Aorta (tissue), 5 donors: Measurements from ENCODE around the gene DPP6. TPM values are rescaled to one million over a fixed set of nuclear protein-coding genes. Genes with fewer than 3 reads are reported as not detected.
A peak's percentile ranks its signal among the peaks of the same experiment; 100 is the strongest.

Experiments used
- ATAC-seq: fragments of 200-7000 bp; cut with Tn5 transposase; one replicate; pipeline ENCODE4 v1.9.1; 2022; ENCODE audit warnings: moderate library complexity; ENCODE audit not compliant: low FRiP score
- DNase-seq, 2 donors: peaks; one replicate each; pipeline ENCODE4 v3.0.0-alpha.2; 2020
- H3K27ac ChIP-seq, 2 donors: one replicate each; pipeline ENCODE4 v1.5.1; 2013; ENCODE audit warnings: low read length in 2 of 2, mild to moderate bottlenecking in 2 of 2, moderate library complexity in 2 of 2, control low read depth in 1 of 2, inconsistent platforms in 1 of 2, low read depth in 1 of 2
- H3K27me3 ChIP-seq, 2 donors: one replicate each; pipeline ENCODE4 v1.6.1; 2013; ENCODE audit warnings: control low read depth in 1 of 2, low read length in 1 of 2, mild to moderate bottlenecking in 1 of 2, moderate library complexity in 1 of 2; ENCODE audit not compliant: insufficient read depth in 2 of 2, control insufficient read depth in 1 of 2
- H3K36me3 ChIP-seq, 2 donors: one replicate each; pipeline ENCODE4 v1.6.1; 2013; ENCODE audit warnings: control low read depth in 1 of 2, low read length in 1 of 2, mild to moderate bottlenecking in 1 of 2; ENCODE audit not compliant: insufficient read depth in 2 of 2, control insufficient read depth in 1 of 2
- H3K4me1 ChIP-seq, 2 donors: one replicate each; pipeline ENCODE4 v1.6.1; 2013; ENCODE audit warnings: low read length in 2 of 2, control low read depth in 1 of 2, mild to moderate bottlenecking in 1 of 2, moderate library complexity in 1 of 2; ENCODE audit not compliant: insufficient read depth in 2 of 2, control insufficient read depth in 1 of 2
- H3K4me3 ChIP-seq, 2 donors: one replicate each; pipeline ENCODE4 v1.5.1; 2013; ENCODE audit warnings: low read length in 2 of 2, control low read depth in 1 of 2, mild to moderate bottlenecking in 1 of 2
- H3K9me3 ChIP-seq: one replicate; pipeline ENCODE4 v1.6.1; 2013; ENCODE audit warnings: mild to moderate bottlenecking, low read length; ENCODE audit not compliant: control insufficient read depth
- WGBS, 2 donors: extraction: QIAGEN DNeasy Blood & Tissue Kit; methylation state at CpG; one replicate each; pipeline ENCODE4 v1.1.7; 2013; 5-methylcytosine and 5-hydroxymethylcytosine counted together
- intact Hi-C, 2 donors: fragments of 100-400 bp; cut with DNase I; formaldehyde crosslinking; loops; one replicate each; pipeline versions ENCODE4 v1.14.2 to v1.15.0; 2022
- polyA plus RNA-seq, 2 donors: library from polyadenylated mRNA; stranded (reverse); fragments of 200-250 nt; gene quantifications; one replicate each; pipeline ENCODE4 v1.2.3, GENCODE V29; 2013
- total RNA-seq, 2 donors: library from RNA; stranded (reverse); fragmentation: NEBNext Ultra II Directional; extraction: Animal tissue kit (Norgen Biotek cat#: 25700); gene quantifications; one replicate each; pipeline ENCODE4 v1.2.1, GENCODE V29; 2021
- donor health status: healthy with polysubstance abuse.
- donor health status: Bipolar disorder and iron deficiency.
- donor health status: DM: no; HTN: no; CAD: no.
- donor health status: DM: no; HTN: no; CAD: no.
- donor health status: DM: yes; HTN: yes; CAD: no.

The DPP6 gene
- total and polyA plus RNA-seq, 4 donors, result 0.69 TPM; not detected in 3

DNA sequence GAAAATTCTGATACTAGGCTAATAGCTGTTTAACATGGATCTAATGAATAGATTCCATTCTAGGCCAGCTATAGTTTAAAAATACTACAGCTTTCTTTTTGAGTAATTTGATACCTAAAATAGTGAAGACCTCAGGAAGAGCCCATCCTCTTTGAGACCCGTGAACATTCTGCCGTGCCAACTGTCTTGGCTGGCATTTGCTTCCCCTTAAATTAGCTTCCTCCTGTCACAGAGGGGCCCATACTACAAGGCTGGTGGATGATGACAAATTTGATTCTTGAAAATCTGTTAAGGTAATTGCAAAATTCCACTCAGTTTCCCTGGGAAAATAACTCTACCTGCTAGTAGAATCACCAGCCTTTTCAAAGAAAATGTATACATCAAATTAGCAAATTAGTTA is 385.0 kb downstream of the DPP6 start:
- intact Hi-C loops, result no loop called here
- Histone ChIP-seq H3K4me3 (no peak overlapping the region), H3K9me3 (no peaks in the 10 kb centered on the region), H3K27me3 (no peaks in the 10 kb centered on the region), H3K27ac (no peak overlapping the region), H3K4me1 (no peaks in the 10 kb centered on the region), H3K36me3 (no peaks in the 10 kb centered on the region)
- no peak for ATAC-seq
- WGBS, 2 donors, result 83 to 84% methylated on average over 2 of the region's 2 CpGs
- no peak for DNase-seq

- DNase-seq (no peak), ATAC-seq (no peak)
- no peak overlapping the region for H3K27ac ChIP-seq
- intact Hi-C loops, result no loop called here
- WGBS, 2 donors, result 56 to 57% methylated on average over 7 of the region's 7 CpGs
- no peaks in the 10 kb centered on the region for H3K27me3 ChIP-seq
- H3K36me3 ChIP-seq, result no peaks in the 10 kb centered on the region
- no peaks in the 10 kb centered on the region for H3K4me1 ChIP-seq
- H3K9me3 ChIP-seq, result no peaks in the 10 kb centered on the region
- H3K4me3 ChIP-seq, result no peak overlapping the region
Measured at GRCh38 chr7:154438571-154439367, 386.6 kb downstream of the DPP6 start.

DNA sequence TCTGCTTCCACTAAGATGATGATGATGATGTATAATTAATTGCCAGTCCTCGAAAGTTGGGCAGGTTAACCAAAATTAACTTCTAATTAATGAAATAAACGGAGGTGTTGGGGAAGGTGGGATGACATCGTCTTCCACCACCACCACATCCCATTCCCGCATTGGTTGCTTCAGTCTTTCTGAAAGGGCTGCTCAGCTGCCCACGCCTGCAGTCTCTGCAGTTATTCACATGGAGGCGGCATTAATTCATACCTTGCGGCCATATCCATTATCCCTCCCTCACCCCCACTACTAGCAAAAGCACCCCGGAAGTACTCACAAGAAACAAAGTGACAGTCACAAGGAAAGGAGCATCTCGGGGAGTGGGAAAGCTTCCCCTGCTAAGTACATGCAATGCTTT is 387.9 kb downstream of the DPP6 start:
- Histone ChIP-seq H3K4me3 (no peak overlapping the region), H3K27ac (no peak overlapping the region), H3K4me1 (no peaks in the 10 kb centered on the region), H3K36me3 (no peaks in the 10 kb centered on the region), H3K9me3 (no peaks in the 10 kb centered on the region), H3K27me3 (no peaks in the 10 kb centered on the region)
- DNase-seq, result no peak
- 86 to 91% methylated on average over 9 of the region's 9 CpGs for WGBS, 2 donors
- ATAC-seq, result no peak
- intact Hi-C loops, result no loop called here

GRCh38 chr7:154440651-154441050 is 388.5 kb downstream of the DPP6 start:
- intact Hi-C loops, result no loop called here
- peaks cover 1% of the 10 kb centered on the region for H3K9me3 ChIP-seq
- no peak for ATAC-seq
- H3K4me3 ChIP-seq, result no peak overlapping the region
- no peaks in the 10 kb centered on the region for H3K4me1 ChIP-seq
- H3K27ac ChIP-seq, result no peak overlapping the region
- no peaks in the 10 kb centered on the region for H3K27me3 ChIP-seq
- H3K36me3 ChIP-seq, result no peaks in the 10 kb centered on the region
- 61 to 70% methylated on average over 5 of the region's 5 CpGs for WGBS, 2 donors
- DNase-seq, result no peak

DNA sequence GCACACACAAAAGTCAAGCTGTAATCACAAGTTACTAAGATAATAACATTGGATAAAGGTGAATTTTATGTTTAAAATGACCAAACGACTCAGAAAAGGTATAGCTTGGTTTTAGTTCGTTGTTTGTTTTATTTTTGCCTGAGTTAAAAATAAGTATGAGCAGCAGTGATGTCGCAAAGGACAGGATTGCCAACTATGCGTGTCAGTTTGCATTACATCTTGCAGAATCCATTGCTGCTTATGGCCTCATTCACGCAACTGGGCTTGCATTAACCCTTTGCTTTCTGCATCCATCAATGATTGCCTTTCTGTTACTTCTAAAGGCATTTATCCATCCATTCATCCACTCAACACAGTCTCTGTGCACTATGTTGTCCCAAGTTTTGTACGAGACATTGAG is 389.6 kb downstream of the DPP6 start:
- intact Hi-C loops, result no loop called here

DNA sequence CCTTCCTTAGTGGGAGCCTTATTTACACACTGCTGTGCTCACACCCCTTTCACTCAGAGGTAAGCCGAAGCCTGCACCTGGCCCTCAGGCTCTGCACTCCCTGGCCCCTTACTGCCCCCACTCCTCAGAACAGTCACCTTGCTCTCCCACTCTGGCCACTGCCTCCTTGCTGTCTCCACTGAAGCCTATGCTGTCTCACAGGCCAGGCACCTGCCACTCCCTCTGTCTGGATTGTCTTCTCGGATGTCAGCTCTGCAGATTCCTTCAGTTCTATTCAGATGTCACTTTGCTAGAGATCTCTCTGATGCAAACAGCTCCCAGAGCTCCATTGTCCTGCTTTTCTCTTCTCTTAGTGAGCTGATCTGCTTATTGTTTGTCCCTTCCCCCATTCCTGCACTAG is 390.7 kb downstream of the DPP6 start:
- no peak overlapping the region for H3K27ac ChIP-seq
- no peaks in the 10 kb centered on the region for H3K4me1 ChIP-seq
- no peaks in the 10 kb centered on the region for H3K36me3 ChIP-seq
- no peaks in the 10 kb centered on the region for H3K27me3 ChIP-seq
- intact Hi-C loops, result no loop called here
- H3K4me3 ChIP-seq, result no peak overlapping the region
- WGBS, 2 donors, result 53 to 75% methylated on average over 2 of the region's 2 CpGs
- ATAC-seq, result no peak
- DNase-seq, result no peak
- H3K9me3 ChIP-seq, result peaks cover 1% of the 10 kb centered on the region

More for the DNA sequence above, 389.6 kb downstream of the DPP6 start:
- Histone ChIP-seq H3K4me3 (no peak overlapping the region), H3K9me3 (peaks cover 1% of the 10 kb centered on the region), H3K36me3 (no peaks in the 10 kb centered on the region), H3K4me1 (no peaks in the 10 kb centered on the region), H3K27ac (no peak overlapping the region), H3K27me3 (no peaks in the 10 kb centered on the region)
- 34 to 45% methylated on average over 6 of the region's 6 CpGs for WGBS, 2 donors
- ATAC-seq (no peak), DNase-seq (no peak)

DNA sequence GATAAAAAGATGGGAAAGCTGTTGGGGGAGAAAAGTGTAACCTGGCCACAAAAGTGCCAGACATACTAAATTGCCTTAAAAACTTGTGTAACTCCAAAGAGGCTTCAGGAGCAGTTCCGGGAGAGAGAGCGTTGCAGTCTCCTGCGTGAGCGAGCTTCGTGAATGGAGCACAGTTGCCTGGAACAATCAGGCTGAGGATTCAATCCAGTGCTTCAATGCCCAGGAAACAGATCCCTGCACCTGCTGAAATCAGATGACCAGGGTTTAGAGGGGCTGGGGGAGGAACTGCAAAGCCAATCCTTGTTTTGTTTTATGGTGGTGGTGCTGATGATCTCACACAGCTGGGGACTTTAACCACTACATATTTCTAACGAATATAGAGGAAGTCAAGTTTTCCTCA is 398.3 kb downstream of the DPP6 start:
- no peak for ATAC-seq
- no peak overlapping the region for H3K27ac ChIP-seq
- WGBS, 2 donors, result 75 to 81% methylated on average over 6 of the region's 6 CpGs

GRCh38 chr7:154451480-154452457 is 399.6 kb downstream of the DPP6 start:
- WGBS, 2 donors, result 80 to 83% methylated on average over 15 of the region's 15 CpGs
- ATAC-seq (peak; percentile 19), DNase-seq (no peak)
- H3K36me3 ChIP-seq, result no peaks in the 10 kb centered on the region
- H3K9me3 ChIP-seq, result peaks cover 1% of the 10 kb centered on the region
- no peak overlapping the region for H3K4me3 ChIP-seq
- H3K27me3 ChIP-seq, result no peaks in the 10 kb centered on the region
- intact Hi-C loops, result no loop called here
- H3K4me1 ChIP-seq, result no peaks in the 10 kb centered on the region
- no peak overlapping the region for H3K27ac ChIP-seq

More for the DNA sequence above, 398.3 kb downstream of the DPP6 start:
- Histone ChIP-seq H3K36me3 (no peaks in the 10 kb centered on the region), H3K4me3 (no peak overlapping the region), H3K27me3 (no peaks in the 10 kb centered on the region), H3K9me3 (peaks cover 1% of the 10 kb centered on the region), H3K4me1 (no peaks in the 10 kb centered on the region)
- DNase-seq, result no peak
- intact Hi-C loops, result no loop called here
